HG02973 (cell line): ENCODE data around the gene PTPRS.
"Not testable (repeated sequence)": the region's sequence is repeated elsewhere in the genome, so short reads cannot be mapped to it uniquely, and the experiment has no call there.

Experiments used
- ATAC-seq: cut with Tn5 transposase; IDR thresholded peaks from one replicate; pipeline ENCODE4 v1.9.1; 2021; ENCODE audit warnings: moderate library complexity; ENCODE audit not compliant: unreplicated experiment

Gene PTPRS

GRCh38 chr19:5340637-5341447 is at the start of gene PTPRS:
TSS of gene PTPRS (minus strand) at chr19:5340812. CDS start at chr19:5286140, 54,672 bp downstream.
- ATAC-seq, result no peak

- ATAC-seq, result no peak
Measured at GRCh38 chr19:5389353-5389752, 48.7 kb upstream of the PTPRS start.

GRCh38 chr19:5387472-5387871 is 46.9 kb upstream of the PTPRS start:
- ATAC-seq, result no peak

GRCh38 chr19:5386841-5387240 is 46.2 kb upstream of the PTPRS start:
- no peak for ATAC-seq

- not testable (repeated sequence) for ATAC-seq
Measured at GRCh38 chr19:5381197-5381596, 40.6 kb upstream of the PTPRS start.

GRCh38 chr19:5380215-5380919 is 39.8 kb upstream of the PTPRS start:
- ATAC-seq, result no peak

- ATAC-seq, result no peak
Measured at GRCh38 chr19:5376928-5377327, 36.3 kb upstream of the PTPRS start.

- ATAC-seq, result no peak
Measured at GRCh38 chr19:5372572-5373200, 32.1 kb upstream of the PTPRS start.

- no peak for ATAC-seq
Measured at GRCh38 chr19:5369962-5370367, 29.4 kb upstream of the PTPRS start.

- ATAC-seq, result no peak
Measured at GRCh38 chr19:5369304-5369703, 28.7 kb upstream of the PTPRS start.

- no peak for ATAC-seq
Measured at GRCh38 chr19:5367530-5368133, 27.0 kb upstream of the PTPRS start.

- ATAC-seq, result no peak
Measured at GRCh38 chr19:5365905-5366304, 25.3 kb upstream of the PTPRS start.

GRCh38 chr19:5364674-5365073 is 24.1 kb upstream of the PTPRS start:
- ATAC-seq, result no peak

- not testable (repeated sequence) for ATAC-seq
Measured at GRCh38 chr19:5361839-5362238, 21.2 kb upstream of the PTPRS start.

GRCh38 chr19:5361407-5361806 is 20.8 kb upstream of the PTPRS start:
- ATAC-seq, result no peak

- no peak for ATAC-seq
Measured at GRCh38 chr19:5360003-5360780, 19.6 kb upstream of the PTPRS start.

GRCh38 chr19:5358173-5358800 is 17.7 kb upstream of the PTPRS start:
- no peak for ATAC-seq

- no peak for ATAC-seq
Measured at GRCh38 chr19:5357584-5357983, 17.0 kb upstream of the PTPRS start.

- no peak for ATAC-seq
Measured at GRCh38 chr19:5356918-5357317, 16.3 kb upstream of the PTPRS start.

GRCh38 chr19:5356428-5356827 is 15.8 kb upstream of the PTPRS start:
- ATAC-seq, result no peak
